WTC11 (cell line): ENCODE data around the gene HACD1. TPM values are rescaled to one million over a fixed set of nuclear protein-coding genes. Genes with fewer than 3 reads are reported as not detected.

Experiments used
- ATAC-seq: fragments of 200-7000 bp; cut with Tn5 transposase; 2 replicates; pipeline ENCODE4 v1.10.0; 2021; ENCODE audit warnings: mild to moderate bottlenecking, moderate library complexity
- CTCF ChIA-PET: fragments of 300-600 bp; sonication (Branson Sonifier 250); formaldehyde crosslinking; loops from one replicate; lab custom pipeline; 2021; ENCODE audit warnings: antibody characterized with exemption; lab: Charles Lee
- POLR2A ChIA-PET: fragments of 350-600 bp; sonication (Branson Sonifier 250); formaldehyde crosslinking; loops from one replicate; lab custom pipeline; 2021; ENCODE audit warnings: antibody characterized with exemption; lab: Charles Lee
- DNase-seq: peaks from one replicate; pipeline ENCODE4 v3.0.0; 2021; ENCODE audit warnings: low spot score
- H3K27ac Mint-ChIP-seq: 2 replicates; pipeline ENCODE4 v1.8.0; 2021; ENCODE audit warnings: mixed read lengths
- H3K27me3 Mint-ChIP-seq: 2 replicates; pipeline ENCODE4 v1.8.0; 2021; ENCODE audit warnings: low read depth, mild to moderate bottlenecking, moderate library complexity, mixed read lengths
- H3K36me3 Mint-ChIP-seq: 2 replicates; pipeline ENCODE4 v1.8.0; 2021; ENCODE audit warnings: mixed read lengths
- H3K4me1 Mint-ChIP-seq: 2 replicates; pipeline ENCODE4 v1.8.0; 2022; ENCODE audit warnings: mixed read lengths
- H3K4me3 Mint-ChIP-seq: 2 replicates; pipeline ENCODE4 v1.8.0; 2021; ENCODE audit warnings: mild to moderate bottlenecking, moderate library complexity, mixed read lengths
- H3K9me3 Mint-ChIP-seq: 2 replicates; pipeline ENCODE4 v1.8.0; 2021; ENCODE audit warnings: mixed read lengths
- ARID4B ChIP-seq: sonication (generic); formaldehyde crosslinking; IDR thresholded peaks from 2 replicates; pipeline ENCODE4 v1.8.0; 2023; ENCODE audit warnings: missing genetic modification reagents, mild to moderate bottlenecking, borderline replicate concordance
- ATF2 ChIP-seq: sonication (generic); formaldehyde crosslinking; IDR thresholded peaks from 2 replicates; pipeline ENCODE4 v1.8.1; 2022; ENCODE audit warnings: low read depth, missing genetic modification reagents, borderline replicate concordance
- EMX1 ChIP-seq: fragments of 250-450 bp; sonication (Bioruptor Pico); IDR thresholded peaks from 2 replicates; pipeline ENCODE4 v1.8.0; 2021; ENCODE audit warnings: mild to moderate bottlenecking
- GRHL2 ChIP-seq: fragments of 250-450 bp; sonication (Bioruptor Pico); IDR thresholded peaks from 2 replicates; pipeline ENCODE4 v1.8.0; 2022; ENCODE audit warnings: mild to moderate bottlenecking, moderate library complexity; ENCODE audit not compliant: insufficient replicate concordance, severe bottlenecking
- HMGA2 ChIP-seq: fragments of 250-450 bp; sonication (Bioruptor Pico); IDR thresholded peaks from 2 replicates; pipeline ENCODE4 v1.4.0; 2021; ENCODE audit warnings: mild to moderate bottlenecking, moderate library complexity
- HMGXB4 ChIP-seq: sonication (generic); formaldehyde crosslinking; IDR thresholded peaks from 2 replicates; pipeline ENCODE4 v1.8.1; 2023; ENCODE audit warnings: mild to moderate bottlenecking, moderate library complexity, missing genetic modification reagents
- JAZF1 ChIP-seq: fragments of 250-450 bp; sonication (Bioruptor Pico); IDR thresholded peaks from 2 replicates; pipeline ENCODE4 v1.9.0; 2021; ENCODE audit warnings: moderate library complexity, mild to moderate bottlenecking, inconsistent platforms
- JUN ChIP-seq: sonication (generic); formaldehyde crosslinking; IDR thresholded peaks from 2 replicates; pipeline ENCODE4 v1.8.0; 2023; ENCODE audit warnings: mild to moderate bottlenecking, missing genetic modification reagents
- KAT7 ChIP-seq: sonication (generic); formaldehyde crosslinking; IDR thresholded peaks from 2 replicates; pipeline ENCODE4 v1.8.1; 2023; ENCODE audit warnings: missing genetic modification reagents, mild to moderate bottlenecking, borderline replicate concordance
- NR3C1 ChIP-seq: sonication (generic); formaldehyde crosslinking; conservative IDR thresholded peaks from 2 replicates; pipeline ENCODE4 v1.8.1; 2023; ENCODE audit warnings: low read depth, mild to moderate bottlenecking, missing genetic modification reagents
- PREB ChIP-seq: sonication (generic); formaldehyde crosslinking; IDR thresholded peaks from 2 replicates; pipeline ENCODE4 v1.8.1; 2022; ENCODE audit warnings: mild to moderate bottlenecking, missing genetic modification reagents, moderate library complexity, borderline replicate concordance
- ZNF423 ChIP-seq: fragments of 250-450 bp; sonication (Bioruptor Pico); IDR thresholded peaks from 2 replicates; pipeline ENCODE4 v2.1.2; 2022; ENCODE audit warnings: mild to moderate bottlenecking, moderate library complexity
- total RNA-seq: library from RNA; stranded (reverse); gene quantifications from 3 replicates; pipeline ENCODE4 v1.2.3, GENCODE V29; 2021
- TF ChIP-seq, protein P1 (sequence below): sonication (generic); formaldehyde crosslinking; conservative IDR thresholded peaks from 2 replicates; pipeline ENCODE4 v1.8.1; 2023; ENCODE audit warnings: mild to moderate bottlenecking, low read depth, missing genetic modification reagents, moderate library complexity
- TF ChIP-seq, protein P2 (sequence below): sonication (generic); formaldehyde crosslinking; IDR thresholded peaks from 2 replicates; pipeline ENCODE4 v1.8.0; 2022; ENCODE audit warnings: mild to moderate bottlenecking, missing genetic modification reagents
- TF ChIP-seq, protein P3 (sequence below): sonication (generic); formaldehyde crosslinking; IDR thresholded peaks from 2 replicates; pipeline ENCODE4 v1.8.1; 2023; ENCODE audit warnings: mild to moderate bottlenecking, missing genetic modification reagents, moderate library complexity

The HACD1 gene
- total RNA-seq, 1 experiment from 2014 or later, result 18.6 TPM

DNA sequence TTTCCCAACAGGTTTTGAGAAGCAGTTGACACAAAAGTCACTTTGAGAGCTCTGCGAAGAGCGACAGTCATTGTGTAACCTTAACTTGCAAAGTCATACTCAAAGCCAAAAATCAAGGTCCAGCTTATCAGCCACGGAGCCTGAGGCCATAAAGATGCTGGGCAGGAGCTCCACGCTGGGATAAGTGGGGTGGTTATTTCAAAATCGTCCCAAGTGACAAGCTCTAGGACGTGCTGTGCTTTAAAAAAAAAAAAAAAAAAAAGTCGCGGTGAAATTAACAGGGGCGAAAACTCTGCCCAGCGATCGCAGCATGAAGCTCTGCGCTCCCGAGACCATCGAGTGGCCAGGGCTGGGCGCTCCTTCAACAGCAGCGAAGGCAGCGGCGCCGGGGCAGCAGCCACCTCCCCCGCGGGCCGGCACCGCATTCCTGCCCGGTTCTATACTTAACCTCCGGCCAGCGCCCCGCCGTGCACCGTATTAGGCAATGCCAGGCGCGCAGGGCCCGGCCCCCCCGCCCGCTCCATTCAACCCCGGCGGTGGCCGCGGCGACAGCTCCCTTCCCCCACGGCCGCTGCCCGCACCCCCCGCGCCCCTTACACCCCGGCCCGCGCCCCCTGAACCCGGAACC, 657 bp downstream of the HACD1 start (continued):
- no peak; the same call in 1 of the 2 replicates for TF ChIP-seq ARID4B (CRISPR knock-in tag)
- no peak for TF ChIP-seq NR3C1 (CRISPR knock-in tag)
- TF ChIP-seq JAZF1 (CRISPR knock-in tag), result no peak
- TF ChIP-seq, protein P1, sequence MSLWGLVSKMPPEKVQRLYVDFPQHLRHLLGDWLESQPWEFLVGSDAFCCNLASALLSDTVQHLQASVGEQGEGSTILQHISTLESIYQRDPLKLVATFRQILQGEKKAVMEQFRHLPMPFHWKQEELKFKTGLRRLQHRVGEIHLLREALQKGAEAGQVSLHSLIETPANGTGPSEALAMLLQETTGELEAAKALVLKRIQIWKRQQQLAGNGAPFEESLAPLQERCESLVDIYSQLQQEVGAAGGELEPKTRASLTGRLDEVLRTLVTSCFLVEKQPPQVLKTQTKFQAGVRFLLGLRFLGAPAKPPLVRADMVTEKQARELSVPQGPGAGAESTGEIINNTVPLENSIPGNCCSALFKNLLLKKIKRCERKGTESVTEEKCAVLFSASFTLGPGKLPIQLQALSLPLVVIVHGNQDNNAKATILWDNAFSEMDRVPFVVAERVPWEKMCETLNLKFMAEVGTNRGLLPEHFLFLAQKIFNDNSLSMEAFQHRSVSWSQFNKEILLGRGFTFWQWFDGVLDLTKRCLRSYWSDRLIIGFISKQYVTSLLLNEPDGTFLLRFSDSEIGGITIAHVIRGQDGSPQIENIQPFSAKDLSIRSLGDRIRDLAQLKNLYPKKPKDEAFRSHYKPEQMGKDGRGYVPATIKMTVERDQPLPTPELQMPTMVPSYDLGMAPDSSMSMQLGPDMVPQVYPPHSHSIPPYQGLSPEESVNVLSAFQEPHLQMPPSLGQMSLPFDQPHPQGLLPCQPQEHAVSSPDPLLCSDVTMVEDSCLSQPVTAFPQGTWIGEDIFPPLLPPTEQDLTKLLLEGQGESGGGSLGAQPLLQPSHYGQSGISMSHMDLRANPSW (CRISPR knock-in tag), result no peak
- TF ChIP-seq, protein P2, sequence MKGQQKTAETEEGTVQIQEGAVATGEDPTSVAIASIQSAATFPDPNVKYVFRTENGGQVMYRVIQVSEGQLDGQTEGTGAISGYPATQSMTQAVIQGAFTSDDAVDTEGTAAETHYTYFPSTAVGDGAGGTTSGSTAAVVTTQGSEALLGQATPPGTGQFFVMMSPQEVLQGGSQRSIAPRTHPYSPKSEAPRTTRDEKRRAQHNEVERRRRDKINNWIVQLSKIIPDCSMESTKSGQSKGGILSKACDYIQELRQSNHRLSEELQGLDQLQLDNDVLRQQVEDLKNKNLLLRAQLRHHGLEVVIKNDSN, result no peak
- no peak for TF ChIP-seq ATF2 (CRISPR knock-in tag)
- TF ChIP-seq JUN, result 0 out of 2 replicates have a peak, but pooled peaks have one; percentile 20
- no peak for TF ChIP-seq PREB (CRISPR knock-in tag)
- no peak for TF ChIP-seq HMGA2
- no peak for TF ChIP-seq GRHL2 (CRISPR knock-in tag)

DNA sequence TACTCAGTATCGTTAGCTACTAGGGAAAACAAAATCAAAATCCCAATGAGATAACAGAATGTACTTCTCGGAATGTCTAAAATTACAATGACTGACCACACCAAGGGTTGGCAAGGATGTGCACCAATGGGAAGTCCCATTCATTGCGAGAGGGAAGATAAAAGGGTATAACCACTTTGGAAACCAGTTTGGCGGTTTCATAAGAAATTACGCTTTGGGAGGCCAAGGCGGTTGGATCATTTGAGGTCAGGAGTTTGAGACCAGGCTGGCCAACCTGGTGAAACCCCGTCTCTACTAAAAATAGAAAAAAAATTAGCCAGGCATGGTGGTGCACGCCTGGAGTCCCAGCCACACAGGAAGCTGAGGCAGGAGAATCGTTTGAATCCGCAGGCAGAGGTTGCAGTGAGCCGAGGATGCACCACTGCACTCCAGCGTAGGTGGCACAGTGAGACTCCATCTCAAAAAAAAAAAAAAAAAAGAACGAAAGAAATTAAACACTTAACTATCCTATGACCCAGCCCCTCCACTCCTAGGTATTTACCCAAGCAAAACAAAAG, 7.6 kb downstream of the HACD1 start:
- no peak for DNase-seq
- no peak for ATAC-seq
- CTCF ChIA-PET, result interaction anchor here (0.6 to 0.9 kb wide), 3 partner anchors 236 to 692 kb away, joined by 3 to 4 read pairs (median 3); no protein-coding TSS in a partner anchor
- Mint-ChIP-seq H3K27ac (peak overlapping the region; percentile 70; the same call in 1 of the 2 replicates), H3K27me3 (no peaks in the 10 kb centered on the region), H3K36me3 (peaks cover 3% of the 10 kb centered on the region; the same call in 1 of the 2 replicates), H3K4me1 (no peaks in the 10 kb centered on the region), H3K4me3 (no peak overlapping the region), H3K9me3 (no peaks in the 10 kb centered on the region)
- POLR2A ChIA-PET, result interaction anchor here (1.2 kb wide), 1 partner anchor 34 kb away, joined by 3 read pairs; no protein-coding TSS in a partner anchor
- no peak for TF ChIP-seq HMGXB4
- TF ChIP-seq ZNF423, result no peak
- TF ChIP-seq, protein P3, sequence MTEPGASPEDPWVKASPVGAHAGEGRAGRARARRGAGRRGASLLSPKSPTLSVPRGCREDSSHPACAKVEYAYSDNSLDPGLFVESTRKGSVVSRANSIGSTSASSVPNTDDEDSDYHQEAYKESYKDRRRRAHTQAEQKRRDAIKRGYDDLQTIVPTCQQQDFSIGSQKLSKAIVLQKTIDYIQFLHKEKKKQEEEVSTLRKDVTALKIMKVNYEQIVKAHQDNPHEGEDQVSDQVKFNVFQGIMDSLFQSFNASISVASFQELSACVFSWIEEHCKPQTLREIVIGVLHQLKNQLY, result no peak
- TF ChIP-seq EMX1, result no peak
- no peak for TF ChIP-seq KAT7 (CRISPR knock-in tag)
- TF ChIP-seq ATF2 (CRISPR knock-in tag), result no peak
